ENCODE results near the gene PPARD. TPM values are rescaled to one million over a fixed set of nuclear protein-coding genes. Genes with fewer than 3 reads are reported as not detected.

The PPARD gene
- total RNA-seq, 2 donors from 2014 or later, result 11.0 to 14.8 TPM

- no peak for TF ChIP-seq CTCF (IDR thresholded peaks at IDR 0.05)
- no peak for DNase-seq (ENCODE audit: low spot score)
- no peaks in the 10 kb centered on the region for H3K27me3 ChIP-seq
- H3K4me3 ChIP-seq, result no peak overlapping the region
- no peaks in the 10 kb centered on the region for H3K9me3 ChIP-seq
- H3K27ac ChIP-seq, result no peak overlapping the region
- peaks cover 0 to 16% of the 10 kb centered on the region in 2 donors for H3K4me1 ChIP-seq
- H3K36me3 ChIP-seq, result no peaks in the 10 kb centered on the region
Measured at GRCh38 chr6:35448191-35448590, 105.8 kb downstream of the PPARD start.

- peaks cover 0 to 26% of the 10 kb centered on the region in 2 donors for H3K4me1 ChIP-seq
- H3K9me3 ChIP-seq, result no peaks in the 10 kb centered on the region
- no peak for DNase-seq (ENCODE audit: low spot score)
- H3K27me3 ChIP-seq, result no peaks in the 10 kb centered on the region
- no peak overlapping the region for H3K4me3 ChIP-seq
- H3K27ac ChIP-seq, result no peak overlapping the region
- TF ChIP-seq CTCF (IDR thresholded peaks at IDR 0.05), result peak; percentile 52 to 81
- H3K36me3 ChIP-seq, result no peaks in the 10 kb centered on the region
Measured at GRCh38 chr6:35449287-35449881, 107.0 kb downstream of the PPARD start.

GRCh38 chr6:35451354-35452182 is 109.2 kb downstream of the PPARD start:
- Histone ChIP-seq H3K9me3 (no peaks in the 10 kb centered on the region), H3K36me3 (no peaks in the 10 kb centered on the region), H3K27me3 (no peaks in the 10 kb centered on the region), H3K4me1 (peaks cover 0 to 33% of the 10 kb centered on the region in 2 donors), H3K27ac (peak overlapping the region; percentile 74 to 76), H3K4me3 (peak overlapping the region; percentile 58 to 63)
- TF ChIP-seq CTCF (IDR thresholded peaks at IDR 0.05), result no peak
- DNase-seq (ENCODE audit: low spot score), result no peak

GRCh38 chr6:35452183-35453090 is 110.1 kb downstream of the PPARD start, which contains the start of gene FANCE:
FANCE (plus strand) TSS chr6:35452338; CDS start chr6:35452546, 208 bp downstream.
- H3K9me3 ChIP-seq, result no peaks in the 10 kb centered on the region
- H3K36me3 ChIP-seq, result no peaks in the 10 kb centered on the region
- peak within 1 kb of the TSS; percentile 58 to 63 for H3K4me3 ChIP-seq
- TF ChIP-seq CTCF (IDR thresholded peaks at IDR 0.05), result no peak
- peak; percentile 96 for DNase-seq (ENCODE audit: low spot score)
- peak within 1 kb of the TSS; percentile 74 to 76 for H3K27ac ChIP-seq
- peaks cover 0 to 33% of the 10 kb centered on the region in 2 donors for H3K4me1 ChIP-seq
- no peaks in the 10 kb centered on the region for H3K27me3 ChIP-seq

GRCh38 chr6:35453236-35453635 is 110.9 kb downstream of the PPARD start:
- no peak for TF ChIP-seq CTCF (IDR thresholded peaks at IDR 0.05)
- H3K4me3 ChIP-seq, result peak overlapping the region in 1 of 2 donors; percentile 63

More at GRCh38 chr6:35453236-35453635, 110.9 kb downstream of the PPARD start:
- Histone ChIP-seq H3K4me1 (peaks cover 0 to 33% of the 10 kb centered on the region in 2 donors), H3K36me3 (no peaks in the 10 kb centered on the region), H3K27me3 (no peaks in the 10 kb centered on the region), H3K9me3 (no peaks in the 10 kb centered on the region), H3K27ac (peak overlapping the region in 1 of 2 donors; percentile 76)
- no peak for DNase-seq (ENCODE audit: low spot score)
